Mucosa of stomach (tissue), 1 donor: ENCODE data around the gene CABP1.

Experiments
- H3K27me3 ChIP-seq: one replicate; pipeline ENCODE4 v1.7.0; 2013; ENCODE audit warnings: mild to moderate bottlenecking, low read length; ENCODE audit not compliant: control insufficient read depth, insufficient read depth
- H3K36me3 ChIP-seq: one replicate; pipeline ENCODE4 v1.7.0; 2013; ENCODE audit warnings: low read length; ENCODE audit not compliant: control insufficient read depth, insufficient read depth
- H3K4me1 ChIP-seq: one replicate; pipeline ENCODE4 v1.7.0; 2013; ENCODE audit warnings: mild to moderate bottlenecking, low read length; ENCODE audit not compliant: control insufficient read depth, insufficient read depth
- H3K4me3 ChIP-seq: one replicate; pipeline ENCODE4 v1.7.0; 2013; ENCODE audit warnings: low read length
- H3K9ac ChIP-seq: one replicate; pipeline ENCODE4 v1.7.0; 2013; ENCODE audit warnings: mild to moderate bottlenecking, low read length, moderate library complexity
- H3K9me3 ChIP-seq: one replicate; pipeline ENCODE4 v1.7.0; 2013; ENCODE audit warnings: mild to moderate bottlenecking, low read length, moderate library complexity; ENCODE audit not compliant: control insufficient read depth
- donor health status: Pancreatic carcinoma.

CABP1 gene

GRCh38 chr12:120677765-120678473 lies 37.5 kb downstream of the CABP1 start:
- Histone ChIP-seq H3K36me3 (no peaks in the 10 kb centered on the region), H3K4me3 (no peak overlapping the region), H3K9me3 (no peaks in the 10 kb centered on the region), H3K9ac (no peak overlapping the region), H3K27me3 (no peaks in the 10 kb centered on the region), H3K4me1 (no peaks in the 10 kb centered on the region)

- H3K4me1 ChIP-seq = no peaks in the 10 kb centered on the region
Measured at GRCh38 chr12:120678572-120678971, 38.1 kb downstream of the CABP1 start.

GRCh38 chr12:120680165-120680738 lies 39.8 kb downstream of the CABP1 start:
- no peak overlapping the region for H3K9ac ChIP-seq
- no peak overlapping the region for H3K4me3 ChIP-seq
- H3K4me1 ChIP-seq = no peaks in the 10 kb centered on the region
- H3K36me3 ChIP-seq = no peaks in the 10 kb centered on the region
- no peaks in the 10 kb centered on the region for H3K27me3 ChIP-seq
- H3K9me3 ChIP-seq = no peaks in the 10 kb centered on the region

More at GRCh38 chr12:120678572-120678971, 38.1 kb downstream of the CABP1 start:
- no peak overlapping the region for H3K4me3 ChIP-seq
- no peak overlapping the region for H3K9ac ChIP-seq
- no peaks in the 10 kb centered on the region for H3K9me3 ChIP-seq
- no peaks in the 10 kb centered on the region for H3K36me3 ChIP-seq
- H3K27me3 ChIP-seq = no peaks in the 10 kb centered on the region

- no peaks in the 10 kb centered on the region for H3K27me3 ChIP-seq
- H3K4me3 ChIP-seq = no peak overlapping the region
- H3K36me3 ChIP-seq = no peaks in the 10 kb centered on the region
- H3K9ac ChIP-seq = no peak overlapping the region
- peaks cover 14% of the 10 kb centered on the region for H3K4me1 ChIP-seq
- no peaks in the 10 kb centered on the region for H3K9me3 ChIP-seq
Measured at GRCh38 chr12:120684523-120684932, 44.1 kb downstream of the CABP1 start.

- Histone ChIP-seq H3K27me3 (no peaks in the 10 kb centered on the region), H3K9me3 (no peaks in the 10 kb centered on the region), H3K4me1 (peaks cover 19% of the 10 kb centered on the region), H3K4me3 (no peak overlapping the region), H3K36me3 (no peaks in the 10 kb centered on the region), H3K9ac (peak overlapping the region; percentile 69)
Measured at GRCh38 chr12:120685522-120685921, 45.1 kb downstream of the CABP1 start.

- Histone ChIP-seq H3K9me3 (no peaks in the 10 kb centered on the region), H3K27me3 (no peaks in the 10 kb centered on the region), H3K4me1 (peaks cover 22% of the 10 kb centered on the region), H3K4me3 (peak overlapping the region; percentile 86), H3K9ac (peak overlapping the region; percentile 69), H3K36me3 (no peaks in the 10 kb centered on the region)
Measured at GRCh38 chr12:120686151-120686689, 45.8 kb downstream of the CABP1 start.

- Histone ChIP-seq H3K9ac (peak within 1 kb of the TSS; percentile 69), H3K36me3 (no peaks in the 10 kb centered on the region), H3K4me1 (peaks cover 22% of the 10 kb centered on the region), H3K4me3 (peak within 1 kb of the TSS; percentile 86), H3K9me3 (no peaks in the 10 kb centered on the region), H3K27me3 (no peaks in the 10 kb centered on the region)
Measured at GRCh38 chr12:120686690-120687577, 46.5 kb downstream of the CABP1 start, which contains the start of gene MLEC. Gene MLEC, plus strand, starts transcription at chr12:120687149. Its CDS starts 148 bp downstream, at chr12:120687297.

GRCh38 chr12:120687578-120688289 lies 47.3 kb downstream of the CABP1 start:
- Histone ChIP-seq H3K9ac (peak overlapping the region; percentile 69), H3K36me3 (no peaks in the 10 kb centered on the region), H3K27me3 (no peaks in the 10 kb centered on the region), H3K4me1 (peaks cover 30% of the 10 kb centered on the region), H3K4me3 (peak overlapping the region; percentile 86), H3K9me3 (no peaks in the 10 kb centered on the region)

GRCh38 chr12:120688527-120689071 lies 48.2 kb downstream of the CABP1 start:
- Histone ChIP-seq H3K9ac (peak overlapping the region; percentile 69), H3K4me1 (peaks cover 32% of the 10 kb centered on the region), H3K36me3 (no peaks in the 10 kb centered on the region), H3K9me3 (no peaks in the 10 kb centered on the region), H3K4me3 (peak overlapping the region; percentile 86), H3K27me3 (no peaks in the 10 kb centered on the region)

GRCh38 chr12:120689397-120690082 lies 49.1 kb downstream of the CABP1 start:
- Histone ChIP-seq H3K9me3 (no peaks in the 10 kb centered on the region), H3K4me1 (peaks cover 32% of the 10 kb centered on the region), H3K9ac (no peak overlapping the region), H3K4me3 (no peak overlapping the region), H3K27me3 (no peaks in the 10 kb centered on the region), H3K36me3 (no peaks in the 10 kb centered on the region)

- H3K27me3 ChIP-seq = no peaks in the 10 kb centered on the region
- no peak overlapping the region for H3K4me3 ChIP-seq
- H3K9ac ChIP-seq = no peak overlapping the region
- H3K9me3 ChIP-seq = no peaks in the 10 kb centered on the region
- no peaks in the 10 kb centered on the region for H3K36me3 ChIP-seq
- H3K4me1 ChIP-seq = peaks cover 32% of the 10 kb centered on the region
Measured at GRCh38 chr12:120690083-120690450, 49.6 kb downstream of the CABP1 start.
